ENCODE results near the gene DGCR6L.
"Not testable (repeated sequence)": the region's sequence is repeated elsewhere in the genome, so short reads cannot be mapped to it uniquely, and the experiment has no call there.

DGCR6L gene

DNA sequence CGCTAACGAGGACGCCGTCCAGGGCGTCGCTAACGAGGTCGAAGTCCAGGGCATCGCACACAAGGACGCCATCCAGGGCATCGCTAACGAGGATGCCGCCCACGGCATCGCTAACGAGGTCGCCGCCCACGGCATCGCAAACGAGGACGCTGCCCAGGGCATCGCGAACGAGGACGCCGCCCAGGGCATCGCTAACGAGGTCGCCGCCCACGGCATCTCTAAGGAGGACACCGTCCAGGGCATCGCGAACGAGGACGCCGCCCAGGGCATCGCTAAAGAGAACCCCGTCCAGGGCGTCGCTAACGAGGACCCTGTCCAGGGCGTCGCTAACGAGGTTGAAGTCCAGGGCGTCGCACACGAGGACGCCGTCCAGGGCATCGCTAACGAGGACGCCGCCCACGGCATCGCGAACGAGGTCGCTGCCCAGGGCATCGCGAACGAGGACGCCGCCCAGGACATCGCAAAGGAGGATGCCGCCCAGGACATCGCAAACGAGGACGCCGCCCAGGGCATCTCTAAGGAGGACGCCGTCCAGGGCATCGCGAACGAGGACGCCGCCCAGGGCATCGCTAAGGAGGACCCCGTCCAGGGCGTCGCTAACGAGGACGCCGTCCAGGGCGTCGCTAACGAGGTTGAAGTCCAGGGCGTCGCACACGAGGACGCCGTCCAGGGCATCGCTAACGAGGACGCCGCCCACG lies 36.2 kb upstream of the DGCR6L start:
- peaks cover 15% of the 10 kb centered on the region for H3K9me3 Mint-ChIP-seq
- H3K27ac Mint-ChIP-seq; H3K27me3 Mint-ChIP-seq (ENCODE audit: low read depth, poor library complexity); H3K36me3 Mint-ChIP-seq (ENCODE audit: low read depth); H3K4me1 Mint-ChIP-seq; DNase-seq; H3K4me3 Mint-ChIP-seq: not testable (repeated sequence)

DNA sequence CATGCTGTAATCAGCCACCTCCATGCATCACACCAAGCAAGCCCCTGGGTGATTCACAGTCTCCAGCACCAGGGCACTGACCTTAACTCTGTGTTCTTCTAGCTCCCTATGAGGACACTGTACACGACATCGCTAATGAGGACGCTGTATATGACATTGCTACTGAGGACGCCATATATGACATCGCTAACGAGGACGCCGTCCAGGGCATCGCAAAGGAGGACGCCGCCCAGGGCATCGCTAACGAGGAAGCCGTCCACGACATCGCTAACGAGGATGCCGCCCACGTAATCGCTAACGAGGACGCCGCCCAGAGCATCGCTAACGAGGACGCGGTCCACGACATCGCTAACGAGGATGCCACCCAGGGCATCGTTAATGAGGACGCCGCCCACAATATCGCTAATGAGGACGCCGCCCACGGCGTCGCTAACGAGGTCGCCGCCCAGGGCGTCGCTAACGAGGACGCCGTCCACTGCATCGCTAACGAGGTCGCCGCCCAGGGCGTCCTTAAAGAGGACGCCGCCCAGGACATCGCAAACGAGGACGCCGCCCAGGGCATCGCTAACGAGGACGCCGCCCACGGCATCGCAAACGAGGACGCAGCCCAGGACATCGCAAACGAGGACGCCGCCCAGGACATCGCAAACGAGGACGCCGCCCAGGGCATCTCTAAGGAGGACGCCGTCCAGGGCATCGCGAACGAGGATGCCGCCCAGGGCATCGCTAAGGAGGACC lies 34.5 kb upstream of the DGCR6L start:
- DNase-seq, result no peak
- Mint-ChIP-seq H3K4me1 (no peaks in the 10 kb centered on the region), H3K9me3 (peaks cover 15% of the 10 kb centered on the region), H3K27me3 (ENCODE audit: low read depth, poor library complexity) (peaks cover 9% of the 10 kb centered on the region), H3K27ac (no peak overlapping the region), H3K4me3 (no peak overlapping the region), H3K36me3 (ENCODE audit: low read depth) (no peaks in the 10 kb centered on the region)
- TF ChIP-seq, protein P1, sequence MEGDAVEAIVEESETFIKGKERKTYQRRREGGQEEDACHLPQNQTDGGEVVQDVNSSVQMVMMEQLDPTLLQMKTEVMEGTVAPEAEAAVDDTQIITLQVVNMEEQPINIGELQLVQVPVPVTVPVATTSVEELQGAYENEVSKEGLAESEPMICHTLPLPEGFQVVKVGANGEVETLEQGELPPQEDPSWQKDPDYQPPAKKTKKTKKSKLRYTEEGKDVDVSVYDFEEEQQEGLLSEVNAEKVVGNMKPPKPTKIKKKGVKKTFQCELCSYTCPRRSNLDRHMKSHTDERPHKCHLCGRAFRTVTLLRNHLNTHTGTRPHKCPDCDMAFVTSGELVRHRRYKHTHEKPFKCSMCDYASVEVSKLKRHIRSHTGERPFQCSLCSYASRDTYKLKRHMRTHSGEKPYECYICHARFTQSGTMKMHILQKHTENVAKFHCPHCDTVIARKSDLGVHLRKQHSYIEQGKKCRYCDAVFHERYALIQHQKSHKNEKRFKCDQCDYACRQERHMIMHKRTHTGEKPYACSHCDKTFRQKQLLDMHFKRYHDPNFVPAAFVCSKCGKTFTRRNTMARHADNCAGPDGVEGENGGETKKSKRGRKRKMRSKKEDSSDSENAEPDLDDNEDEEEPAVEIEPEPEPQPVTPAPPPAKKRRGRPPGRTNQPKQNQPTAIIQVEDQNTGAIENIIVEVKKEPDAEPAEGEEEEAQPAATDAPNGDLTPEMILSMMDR (IDR thresholded peaks at IDR 0.05), result no peak

DNA sequence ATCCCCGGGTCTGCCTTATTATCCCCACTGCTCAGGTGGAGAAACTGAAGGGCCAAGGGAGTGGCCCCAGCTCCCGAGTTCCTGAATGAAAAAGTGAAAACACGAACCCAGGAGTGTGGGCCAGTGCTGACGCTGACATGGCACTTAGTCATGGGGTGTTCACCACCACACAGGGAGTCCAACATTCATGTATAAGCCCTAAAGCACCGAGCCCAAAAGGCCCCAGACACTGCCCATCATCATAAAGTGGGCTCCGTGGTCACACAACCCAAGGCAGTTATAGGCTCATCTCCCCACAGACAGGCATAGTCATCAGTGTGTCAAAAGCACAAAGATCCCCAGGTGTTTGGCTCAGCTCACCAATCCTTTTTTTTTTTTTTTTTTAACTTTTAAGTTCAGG lies 32.7 kb upstream of the DGCR6L start:
- Mint-ChIP-seq H3K9me3 (peaks cover 15% of the 10 kb centered on the region), H3K27me3 (ENCODE audit: low read depth, poor library complexity) (peaks cover 13% of the 10 kb centered on the region)
- H3K4me1 Mint-ChIP-seq; H3K36me3 Mint-ChIP-seq (ENCODE audit: low read depth); DNase-seq; H3K4me3 Mint-ChIP-seq; H3K27ac Mint-ChIP-seq: not testable (repeated sequence)

DNA sequence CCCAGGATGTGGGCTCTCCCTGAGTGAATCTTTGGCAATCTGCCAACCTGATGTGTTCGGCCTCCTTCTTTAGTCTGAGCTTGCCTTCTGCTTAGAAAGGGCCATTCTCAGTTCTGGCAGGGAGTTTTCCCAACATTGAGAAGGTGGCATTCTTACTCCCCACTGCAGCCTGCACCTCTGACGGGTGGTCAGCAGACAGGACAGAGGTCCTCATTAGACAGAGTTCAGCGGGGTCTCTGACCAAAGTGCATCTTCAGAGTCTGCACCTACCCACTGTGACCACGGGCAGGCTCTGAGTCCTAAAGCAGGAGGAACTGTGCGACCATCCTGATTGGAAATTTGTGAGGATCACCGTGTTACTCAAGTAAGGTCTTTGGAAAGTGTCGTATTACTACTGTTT lies 26.7 kb upstream of the DGCR6L start:
- not testable (repeated sequence) for DNase-seq; H3K4me1 Mint-ChIP-seq; H3K9me3 Mint-ChIP-seq; H3K4me3 Mint-ChIP-seq; H3K27me3 Mint-ChIP-seq (ENCODE audit: low read depth, poor library complexity); H3K27ac Mint-ChIP-seq; H3K36me3 Mint-ChIP-seq (ENCODE audit: low read depth)

DNA sequence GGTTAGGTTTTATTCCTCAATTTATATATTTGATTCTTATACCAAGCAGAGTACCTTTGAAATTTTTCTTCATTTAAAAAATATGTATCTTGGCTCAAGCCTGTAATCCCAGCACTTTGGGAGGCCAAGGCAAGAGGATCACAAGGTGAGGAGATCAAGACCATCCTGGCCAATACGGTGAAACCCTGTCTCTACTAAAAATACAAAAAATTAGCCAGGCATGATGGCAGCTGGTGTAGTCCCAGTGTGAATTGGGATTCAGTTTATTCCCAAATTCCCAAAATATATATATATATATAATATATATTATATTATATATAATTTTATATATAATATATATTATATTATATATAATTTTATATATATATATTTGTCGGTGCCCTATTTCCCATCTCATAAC lies 18.4 kb upstream of the DGCR6L start:
- not testable (repeated sequence) for H3K27me3 Mint-ChIP-seq (ENCODE audit: low read depth, poor library complexity); DNase-seq; H3K4me1 Mint-ChIP-seq; H3K36me3 Mint-ChIP-seq (ENCODE audit: low read depth); H3K4me3 Mint-ChIP-seq; H3K27ac Mint-ChIP-seq; H3K9me3 Mint-ChIP-seq

DNA sequence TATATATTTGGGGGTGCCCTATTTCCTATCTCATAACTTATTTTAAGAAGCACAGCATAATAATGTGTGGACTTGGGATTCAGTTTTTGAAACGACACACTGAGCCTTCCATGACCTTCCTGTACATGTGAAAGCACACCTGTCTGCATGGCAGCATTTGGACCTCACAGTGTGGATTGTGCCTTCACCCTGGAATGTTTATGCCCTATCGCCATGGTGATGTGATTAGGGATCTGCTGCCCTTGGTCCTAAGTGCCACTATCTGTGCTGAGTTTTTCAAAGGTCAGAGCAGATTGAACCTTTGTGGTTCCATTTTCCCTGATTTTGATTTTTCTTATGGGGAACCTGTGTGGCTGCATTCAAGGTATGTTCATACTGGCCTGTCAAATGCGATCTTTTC lies 17.9 kb upstream of the DGCR6L start:
- not testable (repeated sequence) for H3K36me3 Mint-ChIP-seq (ENCODE audit: low read depth); H3K4me1 Mint-ChIP-seq; H3K4me3 Mint-ChIP-seq; H3K27me3 Mint-ChIP-seq (ENCODE audit: low read depth, poor library complexity); H3K27ac Mint-ChIP-seq; H3K9me3 Mint-ChIP-seq; DNase-seq

DNA sequence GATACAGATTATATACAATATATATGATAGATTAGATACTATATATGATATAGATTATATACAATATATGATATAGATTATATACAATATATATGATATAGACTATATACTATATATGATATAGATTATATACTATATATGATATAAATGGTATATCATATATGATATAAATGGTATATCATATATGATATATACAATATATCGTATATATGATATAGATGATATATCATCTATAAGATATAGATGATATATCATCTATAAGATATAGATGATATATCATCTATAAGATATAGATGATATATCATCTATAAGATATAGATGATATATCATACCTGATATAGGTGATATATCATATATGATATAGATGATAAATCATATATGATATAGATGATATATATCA lies 16.7 kb upstream of the DGCR6L start:
- not testable (repeated sequence) for DNase-seq; H3K36me3 Mint-ChIP-seq (ENCODE audit: low read depth)

DNA sequence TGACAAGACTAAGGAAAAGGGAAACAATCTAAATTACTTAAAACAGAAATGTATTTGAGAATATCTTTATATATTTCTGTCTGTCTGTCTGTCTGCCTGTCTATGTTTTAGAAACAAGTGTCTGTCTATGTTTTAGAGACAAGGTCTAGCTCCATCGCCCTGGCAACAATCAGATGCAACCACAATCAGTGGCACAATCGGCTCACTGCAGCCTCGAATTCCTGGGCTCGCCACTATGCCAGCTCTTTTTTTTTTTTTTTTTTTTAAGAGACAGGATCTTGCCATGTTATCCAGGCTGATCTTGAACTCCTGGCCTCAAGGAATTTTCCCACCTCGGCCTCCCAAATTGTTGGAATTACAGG lies 8.7 kb upstream of the DGCR6L start:
- DNase-seq; H3K9me3 Mint-ChIP-seq; H3K27ac Mint-ChIP-seq; H3K4me3 Mint-ChIP-seq; H3K4me1 Mint-ChIP-seq; H3K36me3 Mint-ChIP-seq (ENCODE audit: low read depth): not testable (repeated sequence)
- H3K27me3 Mint-ChIP-seq (ENCODE audit: low read depth, poor library complexity), result peaks cover 11% of the 10 kb centered on the region

More for the DNA sequence above, 16.7 kb upstream of the DGCR6L start:
- H3K27me3 Mint-ChIP-seq (ENCODE audit: low read depth, poor library complexity); H3K27ac Mint-ChIP-seq; H3K9me3 Mint-ChIP-seq; H3K4me3 Mint-ChIP-seq; H3K4me1 Mint-ChIP-seq: not testable (repeated sequence)

DNA sequence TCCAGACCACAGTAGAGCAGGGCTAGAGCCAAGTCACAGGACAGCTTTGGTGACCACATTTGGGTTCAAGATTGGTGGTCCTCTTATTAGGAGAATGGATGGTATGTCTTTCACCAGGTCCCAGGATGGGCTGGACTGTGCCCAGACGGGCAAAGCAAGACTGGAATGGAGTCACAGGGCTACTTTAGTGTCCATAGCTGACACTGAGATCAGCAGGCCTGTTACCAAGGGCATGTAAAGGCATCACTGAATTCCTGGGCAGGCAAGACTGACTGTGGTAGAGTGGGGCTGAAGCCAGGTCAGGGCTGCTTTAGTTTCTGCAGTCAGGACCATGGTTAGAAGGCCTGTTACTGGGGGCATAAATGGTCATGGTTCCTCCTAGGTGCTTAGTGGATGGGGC lies 6.1 kb upstream of the DGCR6L start:
- not testable (repeated sequence) for H3K36me3 Mint-ChIP-seq (ENCODE audit: low read depth); DNase-seq

DNA sequence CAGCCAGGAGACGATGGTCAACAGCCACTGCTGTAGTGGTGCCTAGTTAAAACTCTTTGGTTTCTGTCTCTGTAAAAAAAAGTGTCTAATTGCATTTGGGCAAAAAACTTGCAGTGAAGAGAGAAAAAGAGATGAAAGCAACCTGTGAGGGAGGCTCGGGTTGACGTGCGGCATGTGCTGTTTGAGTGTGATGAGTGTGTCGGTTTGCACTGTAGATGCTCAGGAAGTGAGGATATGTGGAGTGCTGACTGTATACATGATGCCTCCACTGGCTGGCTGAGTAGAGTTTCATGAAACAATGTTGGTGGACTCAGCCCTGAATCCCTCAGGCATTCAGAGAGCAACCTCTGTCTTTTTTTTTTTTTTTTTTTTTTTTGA lies 4.3 kb upstream of the DGCR6L start:
- peaks cover 28% of the 10 kb centered on the region for H3K4me1 Mint-ChIP-seq
- peaks cover 4% of the 10 kb centered on the region for H3K9me3 Mint-ChIP-seq
- no peaks in the 10 kb centered on the region for H3K36me3 Mint-ChIP-seq (ENCODE audit: low read depth)
- no peak overlapping the region for H3K27ac Mint-ChIP-seq
- H3K4me3 Mint-ChIP-seq, result no peak overlapping the region
- TF ChIP-seq, protein P1 (IDR thresholded peaks at IDR 0.05), result no peak
- DNase-seq, result no peak
- H3K27me3 Mint-ChIP-seq (ENCODE audit: low read depth, poor library complexity), result peaks cover 10% of the 10 kb centered on the region

More for the DNA sequence above, 6.1 kb upstream of the DGCR6L start:
- not testable (repeated sequence) for H3K27ac Mint-ChIP-seq; H3K9me3 Mint-ChIP-seq; H3K27me3 Mint-ChIP-seq (ENCODE audit: low read depth, poor library complexity); H3K4me3 Mint-ChIP-seq
- H3K4me1 Mint-ChIP-seq, result peaks cover 19% of the 10 kb centered on the region

DNA sequence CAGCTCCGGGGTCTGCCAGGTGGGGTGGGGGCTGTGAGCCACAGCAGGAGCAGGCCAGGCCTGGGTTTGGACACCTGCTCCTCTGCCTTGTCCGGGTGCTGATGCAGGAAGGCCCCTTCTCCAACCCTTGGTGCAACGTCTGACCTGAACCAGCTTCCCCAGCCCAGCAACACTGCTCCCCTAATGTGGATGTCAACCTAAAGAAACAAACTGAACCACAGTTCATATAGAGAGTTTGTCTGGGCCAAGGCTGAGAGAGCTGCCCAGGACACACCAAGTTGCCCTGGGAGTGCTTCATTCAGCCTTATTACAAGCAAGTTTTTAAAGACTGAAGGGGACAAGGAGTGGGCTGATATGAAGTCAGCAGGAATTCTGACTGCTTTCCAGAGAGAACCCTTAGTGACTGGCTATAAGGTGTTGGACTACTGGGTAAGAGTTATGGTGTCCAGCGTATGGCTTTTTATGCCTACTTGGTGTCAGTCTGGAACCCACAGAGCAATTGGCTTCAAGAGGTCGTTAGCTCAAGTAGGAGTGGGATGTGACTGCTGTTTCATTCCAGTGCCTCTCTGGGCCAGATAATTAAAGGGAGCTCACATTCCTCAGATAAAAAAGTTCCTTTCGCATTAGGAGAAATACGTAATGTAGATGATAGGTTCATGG lies 1.8 kb upstream of the DGCR6L start:
- H3K36me3 Mint-ChIP-seq (ENCODE audit: low read depth); H3K27me3 Mint-ChIP-seq (ENCODE audit: low read depth, poor library complexity); H3K27ac Mint-ChIP-seq; DNase-seq; H3K9me3 Mint-ChIP-seq: not testable (repeated sequence)
- H3K4me1 Mint-ChIP-seq, result peaks cover 51% of the 10 kb centered on the region
- peak overlapping the region; percentile 90 for H3K4me3 Mint-ChIP-seq

DNA sequence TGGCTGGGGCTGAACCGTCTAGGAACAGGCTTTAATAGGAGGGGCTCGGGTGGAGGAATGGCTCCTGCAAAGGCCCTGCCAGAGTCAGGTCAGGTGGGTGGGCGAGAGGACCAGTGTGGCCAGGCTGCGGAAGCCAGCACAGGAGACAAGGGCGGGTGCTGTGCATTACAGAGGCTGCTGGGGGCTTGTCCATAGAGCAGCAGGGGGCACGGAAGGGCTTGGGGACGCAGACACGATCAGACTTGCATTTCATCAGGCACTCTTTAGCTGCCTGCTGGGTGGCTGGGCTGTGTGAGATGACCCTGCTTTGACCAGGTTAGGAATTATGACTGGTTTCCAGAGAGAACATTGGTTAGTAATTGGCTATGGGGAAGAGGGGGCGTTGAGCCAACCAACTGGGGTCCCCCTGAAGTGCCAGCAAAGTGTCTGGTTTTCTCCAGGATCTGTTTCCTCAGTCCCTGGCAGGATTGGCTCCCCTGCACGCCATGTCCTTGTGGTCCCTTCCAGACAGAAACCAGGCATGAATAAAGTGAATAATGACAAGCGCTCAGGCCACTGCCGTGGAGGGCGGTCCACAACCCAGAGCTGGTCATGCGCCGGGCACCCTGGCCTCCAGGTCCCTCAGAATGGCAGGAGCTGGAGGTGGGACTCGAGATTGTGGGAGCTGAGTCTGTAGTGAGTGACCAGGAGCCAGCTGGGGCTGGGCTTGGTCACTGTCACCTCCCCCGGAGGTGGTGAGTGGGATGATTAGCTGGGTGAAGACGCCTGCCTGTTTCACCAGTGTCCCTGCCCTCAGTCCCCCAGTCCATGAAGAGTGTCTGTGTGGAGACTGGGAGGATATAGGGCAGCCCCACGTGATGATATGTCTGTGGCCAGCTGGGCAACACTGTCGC lies 1.0 kb upstream of the DGCR6L start:
- Mint-ChIP-seq H3K4me1 (peaks cover 57% of the 10 kb centered on the region), H3K4me3 (peak overlapping the region; percentile 90), H3K27ac (peak overlapping the region; percentile 80)
- H3K27me3 Mint-ChIP-seq (ENCODE audit: low read depth, poor library complexity); H3K9me3 Mint-ChIP-seq; H3K36me3 Mint-ChIP-seq (ENCODE audit: low read depth); DNase-seq: not testable (repeated sequence)

Data from nephron progenitor cell (in vitro differentiated cells).